NCI-H446 treated with DMSO at 0.1 percent for 48 hours (cell line): ENCODE results near the gene UMOD.

Experiments
- DNase-seq: peaks from one replicate; lab custom pipeline; 2025; lab: John Stamatoyannopoulos, UW

UMOD gene

DNA sequence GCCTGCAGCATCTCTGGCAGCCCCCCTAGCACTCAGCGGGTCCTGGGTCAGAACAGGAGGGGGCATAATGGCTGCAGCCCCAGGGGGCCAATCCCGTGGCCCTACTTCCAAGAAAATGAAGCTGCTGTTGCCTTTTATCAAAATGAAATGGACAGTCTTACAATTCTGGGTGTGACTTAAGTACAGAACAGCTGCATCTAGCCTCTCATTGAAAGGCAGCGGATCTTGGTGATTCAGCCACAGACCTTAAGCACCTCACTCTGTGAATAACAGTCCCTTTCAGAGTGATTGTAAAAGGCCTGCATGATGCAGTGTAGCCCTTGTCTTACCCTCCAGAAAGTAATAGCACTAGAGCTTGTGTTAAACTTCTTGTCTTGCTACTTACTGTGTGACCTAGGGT, 11.5 kb upstream of the UMOD start:
- DNase-seq, result no peak

DNA sequence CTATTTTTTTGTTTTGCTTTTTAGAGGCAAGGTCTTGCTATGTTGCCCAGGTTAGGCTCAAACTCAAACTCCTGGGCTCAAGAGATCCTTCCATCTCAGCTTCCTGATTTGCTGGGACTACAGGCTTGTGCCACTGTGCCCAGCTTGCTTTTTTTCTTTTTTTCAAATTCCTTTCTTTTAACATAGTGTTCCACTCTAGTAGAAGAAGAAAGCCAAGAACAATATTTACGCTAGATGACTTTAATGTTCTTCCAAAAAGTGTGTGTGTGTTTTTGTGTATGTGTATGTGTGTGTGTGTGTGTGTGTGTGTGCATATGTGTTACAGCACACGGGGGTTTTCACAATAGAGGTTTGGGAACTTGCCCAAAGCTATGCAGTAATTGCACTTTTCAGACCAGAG, 10.7 kb upstream of the UMOD start:
- DNase-seq, result no peak

DNA sequence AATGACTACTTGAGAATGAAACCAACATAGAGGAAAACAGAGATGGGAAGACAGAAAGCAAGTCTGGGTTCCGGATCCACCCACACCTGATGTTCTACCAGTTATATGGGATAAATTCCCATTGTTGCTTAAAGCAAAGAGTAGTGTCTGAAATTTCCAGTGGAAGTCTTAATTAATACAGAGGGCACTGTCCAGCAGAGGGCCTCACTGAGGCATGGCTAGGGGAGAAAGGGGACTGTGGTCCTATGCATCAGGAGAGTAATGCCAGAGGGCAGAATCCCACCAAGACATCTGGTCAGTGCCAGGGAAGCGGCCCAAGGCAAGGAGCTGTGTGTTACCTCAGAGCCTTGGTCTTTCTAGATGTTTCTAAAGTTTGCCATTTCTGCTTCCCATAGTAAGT, 7.5 kb upstream of the UMOD start:
- DNase-seq, result no peak

DNA sequence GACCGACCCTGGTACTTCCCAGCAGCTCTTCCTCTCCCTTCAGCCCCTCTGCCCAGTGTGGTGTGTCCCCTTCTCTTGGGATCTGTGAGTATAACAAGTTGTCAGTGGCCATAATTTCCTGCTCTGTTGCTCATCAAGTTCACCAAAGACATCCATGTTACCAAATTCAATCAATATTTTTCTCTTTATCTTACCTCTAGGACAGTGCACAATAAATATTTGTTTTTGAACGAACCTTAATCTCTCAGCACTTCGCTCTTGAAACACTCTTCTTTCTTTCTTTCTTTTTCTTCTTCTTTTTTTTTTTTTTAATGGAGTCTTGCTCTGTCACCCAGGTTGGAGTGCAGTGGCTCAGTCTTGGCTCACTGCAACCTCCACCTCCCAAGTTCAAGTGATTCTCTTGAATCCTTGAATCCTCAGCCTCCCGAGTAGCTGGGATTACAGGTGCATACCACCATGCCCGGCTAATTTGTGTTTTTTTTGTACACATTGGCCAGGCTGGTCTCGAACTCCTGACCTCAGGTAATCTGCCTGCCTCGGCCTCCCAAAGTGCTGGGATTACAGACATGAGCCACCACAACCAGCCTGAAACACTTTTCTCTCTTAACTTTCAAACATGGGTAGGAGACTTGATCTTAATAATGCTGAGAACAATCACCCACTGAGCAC, 2.7 kb upstream of the UMOD start:
- no peak for DNase-seq

DNA sequence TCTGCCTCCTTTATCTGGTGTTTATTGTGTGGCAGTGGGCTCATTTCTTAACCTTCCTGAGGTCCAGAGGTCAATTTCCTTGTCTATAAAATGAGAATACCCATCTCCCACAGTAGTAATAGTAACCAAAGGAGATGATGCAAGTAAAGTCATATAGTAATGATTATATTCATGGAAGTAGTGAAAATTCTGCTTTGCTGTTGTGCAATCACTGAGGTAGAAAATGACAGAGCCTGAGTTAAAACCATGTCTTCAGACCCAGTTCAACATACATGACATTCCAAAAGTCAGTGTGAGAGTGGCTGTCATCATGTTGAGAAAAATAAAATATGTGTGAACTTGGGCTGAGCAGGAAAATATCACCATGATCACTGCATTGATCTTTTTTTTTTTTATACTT, 864 bp upstream of the UMOD start:
- DNase-seq, result no peak

DNA sequence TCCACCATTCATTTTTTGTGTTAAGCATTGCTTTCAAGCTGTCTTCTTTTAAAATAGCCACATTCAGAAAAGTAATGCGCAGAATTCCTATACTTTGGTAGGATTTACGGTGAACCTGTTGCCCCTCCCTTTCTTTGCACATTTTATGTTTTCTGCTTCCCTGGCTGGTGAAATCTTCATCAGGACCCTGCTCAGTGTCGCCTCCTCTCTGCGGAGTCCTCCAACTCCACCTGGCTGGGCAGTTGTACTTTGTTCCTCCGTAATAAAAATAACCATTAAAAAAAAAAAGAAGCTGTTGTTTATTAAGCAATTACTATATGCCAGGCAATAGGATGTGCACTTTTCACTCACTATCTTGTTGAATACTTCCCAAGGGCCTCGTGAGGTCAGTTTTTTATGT, 2.9 kb downstream of the UMOD start:
- no peak for DNase-seq

DNA sequence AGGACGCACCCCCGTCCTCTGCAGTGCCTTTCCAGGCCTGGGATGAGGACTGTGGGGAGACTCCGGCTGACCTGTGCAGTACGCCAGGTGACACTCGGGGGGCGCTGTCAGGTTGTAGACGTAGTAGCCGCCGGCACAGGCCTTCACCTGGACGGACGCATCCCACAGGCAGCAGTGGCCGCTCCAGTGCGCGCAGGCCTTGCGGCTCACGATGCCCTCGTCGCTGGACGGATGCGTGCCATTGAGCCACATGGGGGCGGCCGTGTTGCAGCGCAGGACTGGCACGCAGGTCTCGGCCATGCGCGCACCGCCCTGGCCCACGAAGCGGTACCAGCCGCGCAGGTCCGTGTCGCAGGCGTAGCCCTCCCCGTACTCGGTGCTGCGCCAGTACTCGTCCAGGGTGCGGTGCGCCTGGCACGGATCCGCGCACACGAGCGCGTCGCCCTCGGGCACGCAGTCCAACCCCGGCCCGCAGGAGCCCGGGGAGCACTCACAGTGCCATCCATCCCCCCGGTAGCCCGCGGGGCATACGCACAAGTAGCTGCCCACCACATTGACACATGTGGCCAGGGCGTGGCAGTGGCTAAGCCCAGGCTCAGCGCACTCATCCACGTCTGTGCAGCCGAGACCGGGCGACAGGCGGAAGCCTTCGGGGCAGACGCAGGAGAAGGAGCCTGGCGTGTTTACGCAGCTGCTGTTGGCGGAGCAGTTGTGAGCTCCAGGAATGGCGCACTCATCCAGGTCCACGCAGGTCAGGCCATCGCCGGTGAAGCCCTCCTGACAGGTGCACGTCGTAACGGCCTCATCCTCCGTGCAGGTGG, 3.9 kb downstream of the UMOD start:
- DNase-seq, result no peak

DNA sequence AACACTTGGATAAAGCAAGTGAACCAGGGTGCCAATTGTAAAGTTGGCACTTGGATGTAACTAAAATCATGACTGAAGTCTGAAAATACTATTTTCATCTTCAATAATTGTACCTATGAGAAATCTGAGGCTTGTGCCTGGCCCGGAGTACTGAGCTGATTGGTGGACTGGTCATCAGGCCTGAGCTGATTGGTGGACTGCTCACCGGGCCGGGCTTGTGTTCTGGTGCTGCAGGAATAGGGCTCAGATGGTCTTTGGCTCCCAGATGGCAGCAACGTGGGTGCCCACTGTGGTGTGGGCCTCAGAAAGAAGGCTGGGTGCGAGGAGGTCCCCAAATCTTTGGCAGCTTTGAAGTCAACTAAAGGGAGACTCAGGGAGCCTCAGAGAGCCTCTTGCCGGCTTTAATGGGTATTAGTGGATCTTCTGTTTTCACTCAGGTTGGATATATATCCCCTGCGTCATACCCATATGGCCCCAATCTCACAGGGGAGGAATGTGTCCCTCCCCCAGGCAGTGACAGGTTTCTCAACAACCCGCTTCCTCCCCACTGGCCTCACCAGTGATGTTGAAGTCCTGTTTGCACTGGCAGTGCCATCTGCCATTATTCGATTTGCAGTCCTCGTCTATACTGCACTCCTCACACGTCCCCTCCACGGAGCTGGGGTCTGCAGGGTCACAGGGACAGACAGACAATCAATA, 4.7 kb downstream of the UMOD start:
- DNase-seq, result no peak

DNA sequence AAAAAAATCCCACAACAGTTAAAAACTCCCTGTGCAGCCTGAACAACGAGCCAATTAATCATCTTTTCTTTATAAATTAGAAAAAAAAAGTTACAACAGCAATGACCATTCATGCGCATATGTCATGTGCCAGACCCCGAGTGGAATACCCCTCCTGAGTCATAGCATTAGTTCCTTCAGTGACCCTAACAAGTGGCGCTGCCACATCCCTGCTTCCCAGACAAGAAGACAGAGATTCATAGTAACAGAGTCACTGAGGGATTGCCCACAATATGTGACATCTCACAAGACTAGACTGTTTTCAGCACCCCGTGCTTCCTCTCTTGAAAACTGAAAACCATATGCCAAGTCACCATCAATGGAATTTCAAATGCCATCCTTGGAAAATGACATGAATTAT, 7.9 kb downstream of the UMOD start:
- DNase-seq, result no peak

DNA sequence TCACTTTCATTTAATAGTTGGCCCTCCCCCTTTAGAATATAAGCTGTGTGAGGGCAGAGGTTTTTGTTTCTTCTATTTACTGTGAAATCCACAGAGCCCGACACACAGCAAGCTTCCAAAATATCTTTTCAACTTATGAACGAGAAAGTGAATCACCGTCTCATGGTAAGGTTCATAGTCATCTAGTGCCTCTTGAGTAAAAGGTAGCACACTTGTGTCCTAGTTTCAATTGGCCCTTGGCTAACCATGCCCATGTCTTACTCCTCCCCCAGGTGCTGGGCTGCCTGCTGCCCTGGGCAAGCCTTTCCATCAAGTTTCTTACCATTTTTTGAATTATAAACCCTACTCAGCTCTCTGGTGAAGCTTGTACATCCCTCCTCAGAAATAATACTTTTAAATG, 12.8 kb downstream of the UMOD start:
- DNase-seq, result no peak

DNA sequence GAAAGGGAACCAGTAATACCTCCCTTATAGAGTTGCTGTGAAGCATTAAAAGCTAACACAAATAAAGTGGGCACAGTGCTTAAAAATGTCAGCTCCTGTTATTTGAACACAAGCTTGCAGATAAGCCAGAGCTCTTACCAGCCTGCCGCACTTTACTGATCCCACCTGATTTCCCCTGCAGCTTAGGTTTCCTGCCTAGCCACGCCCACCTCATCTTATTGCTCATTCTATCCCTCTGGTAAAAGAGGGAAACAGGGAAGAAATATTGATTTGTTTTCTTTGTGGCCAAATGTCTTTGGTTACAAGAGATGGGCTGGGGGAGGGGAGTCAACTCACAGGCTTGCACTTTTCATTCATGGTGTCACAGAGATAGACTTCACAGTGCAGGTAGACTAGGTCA, 15.6 kb downstream of the UMOD start:
- DNase-seq, result no peak

DNA sequence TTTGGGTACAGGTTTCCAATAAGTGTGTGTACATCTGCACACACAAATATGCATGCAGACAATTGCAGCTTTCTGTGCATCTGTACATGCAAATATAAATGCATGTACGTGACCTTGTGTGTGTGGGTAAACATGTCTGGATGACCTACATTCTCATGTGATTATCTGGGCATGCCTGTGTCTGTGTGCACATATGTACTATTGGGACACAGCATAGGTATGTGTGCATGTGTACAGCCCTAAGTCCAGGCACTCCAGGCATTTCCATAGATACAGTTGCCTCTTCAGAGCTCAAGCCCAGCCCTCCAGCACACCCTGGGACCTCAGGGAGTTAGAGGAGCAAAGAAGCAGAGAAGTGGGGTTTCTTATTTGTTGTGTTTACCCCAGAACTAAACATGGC, 18.1 kb downstream of the UMOD start:
- no peak for DNase-seq

DNA sequence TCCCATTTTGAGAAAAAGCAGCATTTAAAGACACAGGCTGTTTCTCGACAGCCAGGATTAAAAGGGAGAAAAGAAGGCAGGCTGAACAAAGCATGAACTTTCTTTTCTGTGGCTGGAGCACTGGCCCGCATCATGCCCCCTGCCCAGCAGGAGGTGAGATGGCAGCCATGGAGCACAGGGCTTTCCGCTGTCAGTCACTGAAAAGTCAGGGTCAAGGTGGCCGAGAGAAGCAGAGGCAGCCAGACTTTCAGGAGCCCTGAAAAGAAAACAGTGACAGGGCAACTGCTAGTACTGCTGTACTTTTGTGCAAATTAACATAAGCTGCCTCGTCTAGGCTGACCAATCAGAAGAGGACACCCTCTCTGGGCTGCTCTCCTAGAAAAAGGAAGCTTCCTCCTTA, 19.4 kb downstream of the UMOD start:
- no peak for DNase-seq

DNA sequence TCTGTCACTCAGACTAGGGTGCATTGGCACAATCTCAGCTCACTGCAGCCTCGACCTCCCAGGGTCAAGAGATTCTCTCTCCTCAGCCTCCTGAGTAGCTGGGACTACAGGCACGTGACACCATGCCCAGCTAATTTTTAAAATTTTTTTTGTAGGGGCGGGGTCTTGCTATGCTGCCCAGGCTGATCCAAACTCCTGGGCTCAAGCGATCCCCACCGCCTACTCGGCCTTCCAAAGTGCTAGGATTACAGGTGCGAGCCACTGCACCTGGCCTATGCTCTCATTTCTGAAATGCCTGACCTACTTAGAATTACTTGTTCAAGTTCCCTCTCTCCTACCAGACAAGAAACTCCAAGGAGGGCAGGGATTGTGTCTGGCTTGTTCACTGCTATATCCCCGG, 20.1 kb downstream of the UMOD start:
- no peak for DNase-seq

DNA sequence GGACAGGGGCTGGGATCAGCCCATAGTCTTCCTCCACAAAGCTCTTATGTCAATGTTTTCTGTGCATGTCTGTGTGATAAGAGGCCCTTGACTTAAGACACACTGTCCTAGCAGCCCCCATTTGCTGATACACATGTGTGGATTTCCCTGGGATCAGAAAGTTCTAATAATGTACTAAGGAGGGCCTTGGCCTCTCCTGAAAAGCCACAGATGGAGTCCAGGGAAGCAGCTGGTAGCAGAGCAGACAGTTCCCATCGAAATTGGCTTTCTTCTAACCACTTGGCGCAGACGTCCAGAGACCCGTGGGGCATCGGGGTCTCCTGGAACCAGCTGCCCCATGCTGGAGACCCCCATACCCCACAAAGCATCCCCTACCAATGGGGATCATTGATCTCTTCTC, 20.9 kb downstream of the UMOD start:
- no peak for DNase-seq

DNA sequence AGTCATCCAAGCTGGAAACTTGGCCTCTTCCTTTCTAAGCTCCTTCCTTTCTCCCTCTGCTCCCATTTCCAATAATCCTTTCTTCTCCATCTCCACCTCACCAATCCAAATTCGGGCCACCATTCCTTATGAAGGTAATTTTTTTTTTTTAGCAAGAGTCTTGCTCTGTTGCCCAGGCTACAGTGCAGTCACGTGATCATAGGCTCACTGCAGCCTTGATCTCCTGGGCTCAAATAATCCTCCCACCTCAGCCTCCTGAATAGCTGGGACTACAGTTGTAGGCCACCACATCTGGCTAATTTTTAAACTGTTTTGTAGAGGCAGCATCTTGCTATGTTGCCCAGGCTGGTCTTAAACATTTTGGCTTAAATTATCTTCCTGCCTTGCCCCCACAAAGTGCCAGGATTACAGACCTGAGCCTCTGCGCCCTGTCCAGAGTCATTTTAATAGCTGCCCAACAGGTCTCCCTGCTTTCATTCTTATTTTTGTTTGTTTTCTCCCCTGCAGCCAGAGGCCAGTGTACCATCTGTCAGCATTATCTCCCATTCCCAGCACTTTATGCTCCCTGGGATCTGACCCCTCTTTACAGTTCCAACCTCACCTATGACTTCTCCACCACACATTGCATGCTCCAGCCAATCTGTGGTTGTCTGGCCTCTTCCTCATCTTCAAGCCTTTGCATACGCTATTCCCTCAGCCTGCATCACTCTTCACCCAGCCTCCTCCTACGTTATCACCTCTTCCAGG, 22.9 kb downstream of the UMOD start:
- no peak for DNase-seq

DNA sequence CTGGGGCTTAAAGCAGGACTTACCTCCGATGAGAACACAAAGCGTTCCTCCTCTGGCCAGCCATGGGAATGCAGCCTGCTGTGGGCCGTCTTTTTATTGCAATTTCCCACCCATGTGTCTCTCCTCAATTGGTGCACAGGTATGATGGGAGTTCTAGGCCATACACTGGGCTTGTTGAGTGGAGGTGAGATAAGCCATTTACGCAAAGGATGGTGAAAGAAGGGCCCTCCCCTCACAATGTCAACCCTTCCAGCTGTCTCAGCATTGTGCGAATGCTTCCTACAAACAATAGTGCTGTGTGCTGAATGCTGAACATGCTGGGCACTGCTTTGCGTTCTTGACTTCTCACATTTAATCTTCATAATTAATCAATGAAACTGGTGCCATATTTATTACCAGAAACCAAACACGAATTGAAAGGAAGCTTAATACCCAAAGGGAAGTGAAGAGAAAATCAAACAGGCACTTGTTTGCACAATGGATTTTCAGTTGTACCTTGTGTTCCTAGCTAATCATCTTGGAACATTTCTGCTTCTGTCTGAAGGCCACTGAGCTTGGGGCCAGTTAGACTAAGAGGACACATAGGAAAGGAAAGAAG, 25.0 kb downstream of the UMOD start, which contains the start of gene GP2:
TSS of gene GP2 (minus strand) at position 70 of the 598 bp plus-strand sequence. CDS start 1,082 bp downstream, outside the sequence.
- no peak for DNase-seq

DNA sequence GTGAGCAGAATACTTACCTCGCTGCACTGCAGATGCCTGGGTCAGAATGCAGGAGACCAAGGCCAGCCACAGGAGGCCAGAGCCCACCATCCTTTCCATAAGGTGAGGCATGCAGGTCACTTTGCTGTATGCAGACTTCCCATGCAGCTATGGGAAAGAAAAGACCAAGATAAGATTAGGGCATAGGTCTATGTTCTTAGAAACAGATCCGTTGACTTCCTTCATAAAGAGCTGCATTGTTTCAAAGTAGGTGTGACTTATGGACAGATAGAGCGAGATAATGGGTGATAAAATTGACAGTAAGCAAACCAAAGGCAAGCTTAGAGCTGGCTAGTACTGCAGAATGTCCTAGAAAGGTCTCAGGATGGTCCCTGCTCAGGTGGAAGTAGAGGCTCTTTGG, 26.2 kb downstream of the UMOD start:
- DNase-seq, result no peak

DNA sequence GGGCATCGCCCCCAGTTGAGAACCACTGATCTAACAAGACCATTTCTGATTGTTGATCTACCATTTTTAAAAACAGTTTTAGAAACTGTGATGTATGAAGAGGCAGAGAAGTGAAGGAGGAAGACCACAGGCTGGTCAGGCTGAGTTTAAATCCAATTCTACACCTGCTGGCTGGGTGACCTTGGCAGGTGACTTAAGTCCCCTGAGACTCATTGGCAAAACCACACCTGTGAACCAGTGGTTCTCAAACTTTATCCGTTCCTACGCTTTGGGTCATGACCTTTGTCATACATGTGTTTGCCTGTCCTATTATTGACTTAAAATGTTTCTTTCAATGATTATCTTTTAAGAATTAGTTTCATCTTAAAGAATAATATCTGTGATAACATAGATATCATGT, 27.5 kb downstream of the UMOD start:
- no peak for DNase-seq

DNA sequence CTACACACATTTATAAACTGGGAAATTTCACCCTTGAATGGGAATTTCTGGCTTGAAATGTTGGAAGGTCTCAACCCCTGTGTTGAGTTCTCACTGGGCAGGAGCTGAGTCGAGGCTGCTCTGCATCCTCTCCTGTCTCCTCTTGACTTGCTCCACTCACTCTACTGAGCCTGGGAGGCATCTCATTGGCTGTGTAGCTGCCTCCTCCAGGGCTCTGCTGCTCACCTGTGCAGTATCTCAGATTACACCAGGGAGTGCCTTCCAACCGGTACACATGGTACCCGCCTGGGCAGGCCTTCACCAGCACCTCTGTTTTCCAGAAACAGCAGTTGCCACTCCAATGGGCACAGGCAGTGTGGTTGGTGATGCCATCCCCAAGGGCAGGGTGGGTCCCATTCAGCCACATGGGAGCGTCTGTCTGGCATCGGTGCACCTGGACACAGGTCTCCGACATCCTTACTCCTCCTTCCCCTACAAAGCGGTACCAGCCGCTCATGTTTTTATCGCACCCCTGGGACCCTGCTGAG, 28.9 kb downstream of the UMOD start:
- no peak for DNase-seq

DNA sequence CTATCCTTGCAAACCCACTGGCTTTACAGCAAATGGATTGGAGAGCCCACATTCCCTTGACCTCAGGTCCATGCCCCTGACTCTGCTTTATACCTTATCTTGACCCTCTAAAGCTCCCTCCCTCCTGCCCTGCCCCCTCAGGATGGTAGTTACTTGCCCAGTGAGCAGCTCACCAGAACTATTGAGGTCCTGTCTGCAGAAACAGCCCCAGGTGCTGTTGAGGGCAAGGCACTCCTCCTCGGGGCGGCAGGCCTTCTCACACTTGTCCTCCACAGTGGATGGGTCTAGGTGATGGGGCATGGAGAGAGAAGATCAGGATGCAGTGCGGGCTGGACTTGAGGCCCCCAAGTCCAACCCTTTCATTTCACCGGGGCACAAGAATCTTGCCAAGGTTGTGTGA, 29.8 kb downstream of the UMOD start:
- no peak for DNase-seq

DNA sequence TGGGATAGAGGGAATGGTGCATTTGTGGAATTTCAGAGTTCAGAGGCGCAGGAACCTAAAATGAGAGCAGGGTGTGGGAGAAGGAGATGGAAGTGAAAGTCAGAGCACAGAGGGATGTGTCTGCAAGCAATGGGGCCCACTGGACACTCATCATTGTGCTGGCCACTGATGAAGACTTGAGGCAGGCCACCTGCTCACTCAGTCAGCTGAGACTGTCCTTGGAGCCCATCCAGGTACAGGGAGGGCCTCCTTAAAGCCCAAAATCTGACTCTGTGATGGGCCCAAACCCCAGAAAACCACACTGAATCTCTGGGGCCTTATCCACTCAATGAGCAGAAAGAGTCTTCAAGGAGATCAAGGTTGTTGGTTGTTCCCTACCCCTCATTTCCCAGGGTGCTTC, 30.8 kb downstream of the UMOD start:
- DNase-seq, result no peak
